GM21825 (cell line): ENCODE results near the gene SMIM15.
"Not testable (repeated sequence)": the region's sequence is repeated elsewhere in the genome, so short reads cannot be mapped to it uniquely, and the experiment has no call there.

Experiments
- ATAC-seq: cut with Tn5 transposase; IDR thresholded peaks from one replicate; pipeline ENCODE4 v1.9.1; 2021; ENCODE audit warnings: mild to moderate bottlenecking, moderate library complexity; ENCODE audit not compliant: unreplicated experiment

SMIM15 gene

GRCh38 chr5:61162010-61162831 lies at the start of gene SMIM15:
Gene SMIM15, minus strand, starts transcription at chr5:61162468. Its CDS starts 2,297 bp downstream, at chr5:61160171.
- peak; percentile 97 for ATAC-seq

DNA sequence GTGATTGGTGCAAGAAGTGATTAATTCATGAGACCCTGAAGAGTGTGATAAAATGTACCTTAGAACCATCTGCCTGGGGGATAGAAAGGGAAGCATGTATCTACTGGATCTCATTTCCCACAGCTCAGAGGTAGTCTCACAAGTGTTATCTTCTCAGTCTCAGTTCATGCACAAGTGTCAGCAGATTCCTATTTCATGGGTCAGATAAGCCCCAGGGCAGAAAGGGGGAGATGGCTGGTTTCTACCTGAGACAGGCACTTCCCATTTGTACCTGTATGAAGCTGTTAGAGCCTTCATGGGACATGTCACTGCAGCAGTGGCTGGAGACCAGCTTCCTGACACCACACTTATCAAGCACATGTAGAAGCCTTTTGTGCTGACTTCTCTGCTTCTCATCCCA lies 45.6 kb upstream of the SMIM15 start:
- no peak for ATAC-seq

- ATAC-seq, result no peak
Observed at GRCh38 chr5:61205013-61205412, 42.7 kb upstream of the SMIM15 start.

GRCh38 chr5:61202213-61202612 lies 39.9 kb upstream of the SMIM15 start:
- no peak for ATAC-seq

- peak; percentile 63 for ATAC-seq
Observed at GRCh38 chr5:61200582-61201155, 38.4 kb upstream of the SMIM15 start.

DNA sequence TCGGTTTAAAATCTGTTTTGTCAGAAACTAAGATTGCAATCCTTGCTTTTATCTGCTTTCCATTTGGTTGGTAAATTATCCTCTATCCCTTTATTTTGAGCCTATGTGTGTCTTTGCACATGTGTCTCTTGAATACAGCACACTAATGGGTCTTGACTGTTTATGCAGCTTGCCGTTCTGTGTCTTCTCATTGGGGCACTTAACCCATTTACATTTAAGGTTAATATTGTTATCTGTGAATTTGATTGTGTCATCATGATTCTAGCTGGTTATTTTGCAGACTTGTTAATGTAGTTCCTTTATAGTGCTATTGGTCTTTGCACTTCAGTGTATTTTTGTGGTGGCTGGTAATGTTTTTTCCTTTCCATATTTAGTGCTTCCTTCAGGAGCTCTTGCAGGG lies 36.3 kb upstream of the SMIM15 start:
- ATAC-seq, result no peak

GRCh38 chr5:61187826-61188225 lies 25.6 kb upstream of the SMIM15 start:
- ATAC-seq, result not testable (repeated sequence)

DNA sequence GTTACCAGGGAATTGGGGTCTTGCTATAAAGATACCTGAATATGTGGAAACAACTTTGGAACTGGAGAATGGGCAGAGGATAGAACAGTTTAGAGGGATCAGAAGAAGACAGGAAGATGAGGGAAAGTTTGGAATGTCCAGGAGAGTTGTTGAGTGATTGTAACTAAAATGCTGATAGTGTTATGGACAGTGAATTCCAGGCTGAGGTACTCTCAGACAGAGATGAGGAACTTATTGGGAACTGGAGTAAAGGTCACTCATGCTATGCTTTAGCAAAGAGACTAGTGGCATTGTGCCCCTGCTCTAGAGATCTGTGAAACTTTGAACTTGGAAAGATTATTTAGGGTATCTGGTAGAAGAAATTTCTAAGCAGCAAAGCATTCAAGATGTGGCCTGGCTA lies 25.1 kb upstream of the SMIM15 start:
- ATAC-seq, result not testable (repeated sequence)

DNA sequence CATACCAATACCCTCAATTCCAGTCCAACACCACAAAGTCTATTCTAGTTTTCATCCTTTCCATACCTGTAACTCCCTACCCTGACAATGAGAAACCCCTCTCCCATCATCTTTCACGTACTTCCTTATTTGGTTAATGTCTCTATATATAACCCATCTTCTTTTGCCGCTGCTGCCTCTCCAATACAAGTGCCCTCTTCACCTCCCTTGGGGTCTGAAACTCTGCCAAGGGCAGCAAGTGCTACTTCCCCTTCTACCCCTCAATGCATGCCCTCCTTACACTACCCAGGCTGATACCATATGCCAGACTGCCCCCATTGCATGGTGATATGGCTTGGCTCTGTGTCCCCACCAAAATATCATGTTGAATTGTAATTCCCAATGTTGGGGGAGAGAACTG lies 24.4 kb upstream of the SMIM15 start:
- ATAC-seq, result no peak

GRCh38 chr5:61184708-61185107 lies 22.4 kb upstream of the SMIM15 start:
- ATAC-seq, result no peak

- no peak for ATAC-seq
Observed at GRCh38 chr5:61183538-61183937, 21.3 kb upstream of the SMIM15 start.

DNA sequence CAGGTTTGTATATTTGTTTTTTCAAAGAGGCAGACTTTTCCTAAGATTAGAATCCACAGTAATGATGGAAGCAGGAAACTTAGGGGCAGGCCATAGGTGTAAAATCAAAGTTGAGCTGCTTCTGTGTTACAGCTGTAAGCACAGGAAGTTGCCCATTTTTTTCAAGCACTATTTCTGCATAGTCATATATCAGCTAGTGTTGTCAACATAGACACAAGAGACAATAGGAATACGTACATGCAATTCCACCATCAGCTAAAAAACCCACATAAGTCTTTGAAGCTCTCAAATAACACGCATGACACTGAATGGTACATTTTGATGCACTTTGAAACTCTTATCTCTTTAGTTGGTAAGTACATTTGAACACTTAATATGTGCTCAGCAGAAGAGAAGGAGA lies 20.2 kb upstream of the SMIM15 start:
- no peak for ATAC-seq

GRCh38 chr5:61180886-61181285 lies 18.6 kb upstream of the SMIM15 start:
- no peak for ATAC-seq

DNA sequence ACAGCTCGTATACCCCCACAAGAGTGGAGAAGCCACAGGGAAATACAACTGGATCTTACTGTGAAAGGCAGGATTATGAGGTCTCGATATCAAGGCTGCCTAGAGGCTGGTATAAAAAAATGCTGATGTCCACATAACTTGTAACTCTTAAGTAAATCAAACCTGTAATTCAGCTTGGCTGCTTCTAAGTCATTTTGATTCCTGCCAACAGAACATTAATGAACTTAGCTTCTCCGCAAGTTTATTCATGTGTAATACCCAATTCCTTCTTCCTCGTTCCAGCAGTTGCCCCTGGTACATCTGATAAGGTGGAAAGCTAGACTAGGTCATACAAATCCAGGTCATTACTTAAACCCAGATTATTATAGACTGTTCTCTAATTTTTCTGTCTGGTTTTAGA lies 16.4 kb upstream of the SMIM15 start:
- no peak for ATAC-seq

DNA sequence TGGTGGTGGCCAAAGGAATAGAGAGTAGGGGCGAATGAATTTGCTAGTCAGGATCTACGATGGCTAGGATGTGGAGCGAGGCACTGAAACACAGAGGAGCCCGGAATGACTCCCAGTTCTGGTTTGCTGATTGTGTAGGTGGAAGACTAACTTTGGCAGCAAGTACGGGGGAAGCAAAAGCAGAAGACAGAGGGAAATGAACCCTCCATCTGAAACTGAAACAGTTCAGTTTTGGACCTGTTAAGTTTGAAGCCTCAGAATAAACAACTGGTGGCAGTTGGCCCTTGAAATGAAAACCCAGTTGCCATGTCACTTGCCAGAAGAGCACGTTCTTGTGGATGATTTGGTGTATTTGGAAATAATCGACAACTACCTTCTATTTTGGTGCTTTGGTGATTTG lies 15.4 kb upstream of the SMIM15 start:
- peak; percentile 74 for ATAC-seq

DNA sequence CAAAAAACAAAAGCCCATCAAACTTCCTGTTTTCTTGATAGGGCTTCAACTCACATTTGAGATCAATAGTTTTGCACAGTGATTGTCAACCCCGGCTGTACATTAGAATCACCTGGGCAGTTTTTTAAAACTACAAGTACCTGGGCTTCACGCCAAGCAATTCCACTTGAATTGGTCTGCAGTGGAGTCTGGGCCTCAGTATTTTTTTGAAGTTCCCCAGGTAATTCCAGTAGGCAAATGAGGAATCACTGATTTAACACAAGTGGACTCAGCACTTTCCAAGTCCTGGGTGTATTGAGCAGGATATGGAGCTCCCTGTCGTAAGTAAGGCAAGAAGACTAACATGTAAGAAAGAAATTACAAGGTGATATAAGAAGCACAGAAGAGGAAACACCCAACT lies 14.8 kb upstream of the SMIM15 start:
- ATAC-seq, result no peak

GRCh38 chr5:61176631-61177030 lies 14.4 kb upstream of the SMIM15 start:
- ATAC-seq, result no peak

DNA sequence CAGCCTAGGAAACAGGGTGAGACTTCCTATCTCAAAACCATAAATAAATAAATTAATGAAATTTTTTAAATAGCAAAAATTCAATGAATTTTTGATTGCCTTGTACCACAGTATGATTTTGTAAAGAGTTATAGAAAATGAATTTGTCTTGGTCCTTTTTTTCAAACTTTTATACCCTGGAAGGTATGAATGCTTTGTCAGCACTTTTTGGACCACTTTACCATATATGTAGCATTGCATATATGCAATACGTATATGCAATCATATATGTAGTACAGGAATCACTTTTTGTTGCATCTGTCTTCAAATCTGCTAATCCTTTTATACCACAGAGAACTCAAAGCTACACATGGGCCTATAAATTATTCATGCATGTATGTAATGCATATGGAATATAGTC lies 9.2 kb upstream of the SMIM15 start:
- ATAC-seq, result no peak

DNA sequence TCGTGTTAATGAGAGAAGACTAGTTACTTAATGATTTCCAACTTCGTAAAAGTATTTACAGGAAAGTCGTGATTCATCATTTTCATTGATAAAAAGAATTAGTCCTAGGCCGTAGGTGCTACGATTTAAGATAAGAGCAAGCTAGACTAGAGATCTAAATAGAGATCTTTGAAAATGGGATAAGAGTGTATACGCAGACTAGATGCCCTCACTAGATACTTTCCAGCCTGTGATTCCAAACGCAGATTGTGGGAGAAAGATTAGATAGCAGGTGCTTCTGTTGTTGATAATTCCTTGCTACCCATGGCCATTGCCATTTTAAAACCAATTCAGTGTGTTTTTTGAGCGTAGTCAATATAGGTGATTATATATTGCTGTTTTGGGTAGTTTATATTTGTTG lies 6.7 kb upstream of the SMIM15 start:
- no peak for ATAC-seq

GRCh38 chr5:61167382-61167781 lies 5.1 kb upstream of the SMIM15 start:
- no peak for ATAC-seq

DNA sequence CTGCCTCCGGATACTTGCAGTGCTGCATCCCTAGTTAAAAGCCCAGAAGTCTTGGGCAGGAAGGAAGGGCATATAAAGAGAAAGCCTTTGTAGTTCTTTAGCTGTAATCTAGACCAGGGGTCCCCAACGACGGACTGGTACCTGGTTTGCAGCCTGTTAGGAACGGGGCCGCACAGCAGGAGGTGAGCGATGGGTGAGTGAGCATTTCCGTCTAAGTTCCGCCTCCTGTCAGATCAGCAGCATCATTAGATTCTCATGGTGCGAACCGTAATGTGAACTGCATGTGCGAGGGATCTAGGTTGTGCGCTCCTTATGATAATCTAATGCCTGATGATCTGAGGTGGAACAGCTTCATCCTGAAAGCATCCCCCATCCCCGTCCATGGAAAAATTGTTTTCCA lies 1.6 kb upstream of the SMIM15 start:
- ATAC-seq, result no peak

GRCh38 chr5:61162832-61163567 lies 732 bp upstream of the SMIM15 start:
- no peak for ATAC-seq
